Measurements from ENCODE around the gene ENAM. TPM values are rescaled to one million over a fixed set of nuclear protein-coding genes. Genes with fewer than 3 reads are reported as not detected.

The ENAM gene
- total and polyA plus RNA-seq, 2 experiments from 2014 or later = not detected

GRCh38 chr4:70629469-70630090 is 1.0 kb downstream of the ENAM start:
- H4K20me1 ChIP-seq (replicated peaks; ENCODE audit: insufficient read depth) = no peaks in the 10 kb centered on the region
- no peak overlapping the region for H2AFZ ChIP-seq
- no peak overlapping the region for H3K27ac ChIP-seq (ENCODE audit: low read depth)
- no peaks in the 10 kb centered on the region for H3K4me1 ChIP-seq (ENCODE audit: insufficient read depth)
- Mint-ChIP-seq H3K27me3 (ENCODE audit: insufficient read depth, low read depth, poor library complexity) (peaks cover 3% of the 10 kb centered on the region), H3K9me3 (no peaks in the 10 kb centered on the region), H3K4me3 (no peak overlapping the region), H3K27ac (no peak overlapping the region), H3K36me3 (ENCODE audit: low read depth) (no peaks in the 10 kb centered on the region), H3K4me1 (no peaks in the 10 kb centered on the region)
- no peaks in the 10 kb centered on the region for H3K79me2 ChIP-seq (replicated peaks; ENCODE audit: insufficient read depth)
- H3K9me2 ChIP-seq (ENCODE audit: insufficient read depth) = no peaks in the 10 kb centered on the region
- TF ChIP-seq CREB1 (CRISPR knock-in tag; IDR thresholded peaks at IDR 0.05; ENCODE audit: low read depth) = no peak
- TF ChIP-seq REST (IDR thresholded peaks at IDR 0.05; ENCODE audit: unreplicated experiment) = no peak
- no peak for TF ChIP-seq POLR2AphosphoS5 (IDR thresholded peaks at IDR 0.05; ENCODE audit: low read depth)
- no peak for TF ChIP-seq ZNF114 (CRISPR knock-in tag; IDR thresholded peaks at IDR 0.05)
- no peak for TF ChIP-seq ZNF462 (CRISPR knock-in tag; IDR thresholded peaks at IDR 0.05)
- TF ChIP-seq NANOG (IDR thresholded peaks at IDR 0.05; ENCODE audit: borderline replicate concordance) = no peak
- TF ChIP-seq JUNB (IDR thresholded peaks at IDR 0.05; ENCODE audit: unreplicated experiment) = no peak
- H3K4me2 ChIP-seq = no peak overlapping the region
- no peaks in the 10 kb centered on the region for H3F3A ChIP-seq (replicated peaks; ENCODE audit: low read depth)
- ATAC-seq (no peak), DNase-seq (ENCODE audit: low spot score) (no peak)
- H3K27me3 ChIP-seq (ENCODE audit: insufficient read depth) = no peaks in the 10 kb centered on the region
- no peaks in the 10 kb centered on the region for H3K36me3 ChIP-seq (ENCODE audit: insufficient read depth)
- no peak overlapping the region for H3K4me3 ChIP-seq
